PFSK-1 (cell line): ENCODE measurements around the gene PRDM4.

Experiments used
- FOXP2 ChIP-seq: optimal IDR thresholded peaks from 2 replicates; pipeline ENCODE3; 2011; ENCODE audit warnings: borderline replicate concordance, control low read depth, inconsistent platforms; ENCODE audit not compliant: insufficient read depth; ENCODE audit errors: extremely low read length, extremely low read depth
- POLR2AphosphoS5 ChIP-seq: IDR thresholded peaks from 2 replicates; pipeline ENCODE4 v1.6.1; 2012; ENCODE audit warnings: low read depth, mild to moderate bottlenecking, control low read depth, low read length, moderate library complexity
- SIN3A ChIP-seq: IDR thresholded peaks from 2 replicates; pipeline ENCODE4 v1.6.1; 2012; ENCODE audit warnings: mild to moderate bottlenecking, low read length, moderate library complexity, borderline replicate concordance; ENCODE audit not compliant: insufficient read depth
- TAF1 ChIP-seq: IDR thresholded peaks from 2 replicates; pipeline ENCODE4 v1.6.1; 2012; ENCODE audit warnings: low read length, control low read depth, borderline replicate concordance; ENCODE audit not compliant: insufficient read depth
- TF ChIP-seq, protein P1 (sequence below), 2 experiments: IDR thresholded peaks; 2 replicates each; pipeline versions ENCODE4 v1.6.1 to v1.8.0; 2011 to 2012; ENCODE audit warnings: low read depth in 2 of 2, low read length in 2 of 2, control low read depth in 1 of 2, inconsistent platforms in 1 of 2, mild to moderate bottlenecking in 1 of 2, moderate library complexity in 1 of 2; ENCODE audit not compliant: insufficient read depth in 1 of 2

The PRDM4 gene

DNA sequence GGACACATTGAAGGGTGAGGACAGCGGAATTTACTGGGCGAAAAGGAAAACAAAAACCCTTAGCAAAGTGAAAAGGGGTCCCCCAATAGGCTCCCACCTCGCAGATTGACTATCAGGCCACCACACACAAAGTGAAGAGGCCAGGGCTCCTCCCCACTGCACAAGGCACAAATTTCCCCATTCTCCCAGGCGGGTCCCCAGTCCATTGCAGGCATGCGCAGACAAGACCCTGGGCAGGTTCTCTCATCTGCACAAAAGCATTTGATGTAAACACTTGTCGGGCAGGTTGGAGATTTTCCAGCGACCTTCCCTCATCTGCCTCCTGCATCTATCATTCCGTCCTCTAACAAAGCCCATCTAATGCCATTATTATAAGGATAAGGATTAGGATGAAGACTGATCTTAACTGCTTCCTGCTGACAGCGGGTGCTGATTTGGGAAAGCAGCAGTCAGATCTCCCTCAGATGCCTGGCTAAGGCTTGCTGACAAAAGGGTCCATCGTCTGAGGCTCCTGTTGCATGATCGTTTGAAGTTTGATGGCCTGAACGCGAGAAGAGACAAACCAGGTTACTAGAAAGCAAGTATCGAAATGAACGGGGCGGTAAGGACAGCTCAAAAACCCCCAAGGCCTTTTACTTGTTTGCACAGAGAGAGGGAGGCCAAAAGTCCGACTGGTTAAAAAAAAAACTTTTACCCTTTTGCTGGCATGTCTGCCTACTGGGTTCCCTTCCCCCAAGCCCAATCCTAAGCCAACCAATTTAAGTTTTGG lies 27.9 kb upstream of the PRDM4 start:
- TF ChIP-seq POLR2AphosphoS5 (no peak), SIN3A (no peak), FOXP2 (no peak), TAF1 (no peak)
- TF ChIP-seq, protein P1, sequence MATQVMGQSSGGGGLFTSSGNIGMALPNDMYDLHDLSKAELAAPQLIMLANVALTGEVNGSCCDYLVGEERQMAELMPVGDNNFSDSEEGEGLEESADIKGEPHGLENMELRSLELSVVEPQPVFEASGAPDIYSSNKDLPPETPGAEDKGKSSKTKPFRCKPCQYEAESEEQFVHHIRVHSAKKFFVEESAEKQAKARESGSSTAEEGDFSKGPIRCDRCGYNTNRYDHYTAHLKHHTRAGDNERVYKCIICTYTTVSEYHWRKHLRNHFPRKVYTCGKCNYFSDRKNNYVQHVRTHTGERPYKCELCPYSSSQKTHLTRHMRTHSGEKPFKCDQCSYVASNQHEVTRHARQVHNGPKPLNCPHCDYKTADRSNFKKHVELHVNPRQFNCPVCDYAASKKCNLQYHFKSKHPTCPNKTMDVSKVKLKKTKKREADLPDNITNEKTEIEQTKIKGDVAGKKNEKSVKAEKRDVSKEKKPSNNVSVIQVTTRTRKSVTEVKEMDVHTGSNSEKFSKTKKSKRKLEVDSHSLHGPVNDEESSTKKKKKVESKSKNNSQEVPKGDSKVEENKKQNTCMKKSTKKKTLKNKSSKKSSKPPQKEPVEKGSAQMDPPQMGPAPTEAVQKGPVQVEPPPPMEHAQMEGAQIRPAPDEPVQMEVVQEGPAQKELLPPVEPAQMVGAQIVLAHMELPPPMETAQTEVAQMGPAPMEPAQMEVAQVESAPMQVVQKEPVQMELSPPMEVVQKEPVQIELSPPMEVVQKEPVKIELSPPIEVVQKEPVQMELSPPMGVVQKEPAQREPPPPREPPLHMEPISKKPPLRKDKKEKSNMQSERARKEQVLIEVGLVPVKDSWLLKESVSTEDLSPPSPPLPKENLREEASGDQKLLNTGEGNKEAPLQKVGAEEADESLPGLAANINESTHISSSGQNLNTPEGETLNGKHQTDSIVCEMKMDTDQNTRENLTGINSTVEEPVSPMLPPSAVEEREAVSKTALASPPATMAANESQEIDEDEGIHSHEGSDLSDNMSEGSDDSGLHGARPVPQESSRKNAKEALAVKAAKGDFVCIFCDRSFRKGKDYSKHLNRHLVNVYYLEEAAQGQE (IDR thresholded peaks at IDR 0.05; ENCODE audit: insufficient read depth in 1 of 2, low read depth in 2 of 2, low read length in 2 of 2): no peak

DNA sequence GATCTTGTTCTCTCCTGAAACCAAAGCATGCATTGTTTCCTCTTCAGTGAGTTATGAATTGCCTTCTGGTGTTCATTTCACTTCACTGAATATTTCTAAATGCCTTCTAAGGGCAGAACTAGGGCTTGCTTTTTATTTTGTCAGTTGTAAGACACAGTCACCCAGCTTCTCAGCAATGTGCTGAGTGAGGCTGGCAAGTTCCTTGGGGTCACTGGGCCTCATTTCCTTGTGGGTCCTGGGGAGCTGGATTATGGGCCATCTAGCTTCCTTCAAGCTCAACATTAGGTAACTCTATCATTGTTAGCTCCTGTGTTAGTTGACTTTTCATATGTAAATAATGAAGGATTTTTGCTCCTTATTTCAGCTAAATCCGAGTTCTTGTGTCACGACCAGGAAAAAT lies 27.3 kb upstream of the PRDM4 start:
- TF ChIP-seq, protein P1 (IDR thresholded peaks at IDR 0.05; ENCODE audit: insufficient read depth in 1 of 2, low read depth in 2 of 2, low read length in 2 of 2): no peak
- TF ChIP-seq POLR2AphosphoS5: no peak
- TF ChIP-seq TAF1: no peak
- no peak for TF ChIP-seq FOXP2
- TF ChIP-seq SIN3A: no peak

DNA sequence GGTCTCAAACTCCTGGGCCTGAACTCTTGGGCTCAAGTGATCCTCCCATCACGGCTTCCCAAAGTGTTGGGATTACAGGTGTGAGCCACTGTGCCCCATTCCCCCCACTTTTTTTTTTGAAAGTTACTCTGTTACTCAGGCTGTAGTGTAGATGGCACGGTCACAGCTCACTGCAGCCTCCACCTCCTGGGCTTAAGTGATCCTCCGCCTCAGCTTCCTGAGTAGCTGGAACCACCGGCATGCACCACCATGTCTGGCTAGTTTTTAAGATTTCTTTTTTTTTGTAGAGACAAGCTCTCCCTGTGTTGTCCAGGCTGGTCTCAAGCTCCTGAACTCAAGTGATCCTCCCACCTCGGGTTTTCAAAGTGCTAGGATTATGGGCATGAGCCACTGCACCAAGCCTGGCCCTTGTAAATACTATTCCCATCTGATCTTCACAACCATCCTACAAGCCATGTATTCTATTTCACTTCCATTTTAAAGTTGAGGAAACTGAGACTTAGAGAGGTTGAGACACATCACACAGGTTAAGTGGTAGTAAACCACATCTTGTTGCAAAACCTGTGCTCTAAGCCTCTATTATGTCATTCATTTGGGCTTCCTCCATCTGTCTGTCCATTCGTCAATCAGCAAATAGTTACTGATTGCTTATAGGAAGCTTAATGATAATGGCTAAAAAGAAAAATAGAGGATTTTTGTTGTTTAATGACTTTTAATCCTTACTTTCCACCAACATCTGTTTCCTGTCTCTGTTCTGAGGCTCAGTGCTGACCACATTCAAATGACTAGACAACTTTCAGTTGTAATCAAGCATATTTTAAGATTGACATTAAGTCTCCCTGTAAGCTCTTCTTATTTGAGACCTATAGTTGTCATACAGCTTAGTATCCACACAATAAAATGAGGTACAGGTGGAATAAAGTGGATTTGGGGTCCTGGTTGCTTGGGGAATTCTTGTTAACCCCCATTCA lies 22.8 kb upstream of the PRDM4 start:
- no peak for TF ChIP-seq POLR2AphosphoS5

DNA sequence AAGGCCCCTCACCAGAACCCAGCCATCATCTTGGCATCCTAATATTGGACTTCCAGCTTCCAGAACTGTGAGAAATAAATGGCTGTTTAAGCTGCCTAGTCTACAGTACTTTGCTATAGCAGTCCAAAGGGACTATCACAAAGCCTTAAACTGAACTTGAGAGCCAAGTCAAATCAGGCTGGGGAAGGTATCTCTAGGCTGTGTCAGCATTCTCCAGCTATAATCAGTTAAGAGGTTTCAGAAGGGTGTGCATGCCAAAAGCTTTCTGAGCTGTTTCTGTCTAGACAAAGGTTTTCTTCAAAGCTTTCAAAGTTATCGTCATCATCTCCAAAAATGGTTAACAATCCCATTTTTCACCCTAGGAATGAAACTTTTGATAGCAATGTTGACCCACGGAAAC lies 21.1 kb upstream of the PRDM4 start:
- no peak for TF ChIP-seq TAF1
- no peak for TF ChIP-seq SIN3A
- TF ChIP-seq, protein P1 (IDR thresholded peaks at IDR 0.05; ENCODE audit: insufficient read depth in 1 of 2, low read depth in 2 of 2, low read length in 2 of 2): no peak
- no peak for TF ChIP-seq FOXP2
- no peak for TF ChIP-seq POLR2AphosphoS5

DNA sequence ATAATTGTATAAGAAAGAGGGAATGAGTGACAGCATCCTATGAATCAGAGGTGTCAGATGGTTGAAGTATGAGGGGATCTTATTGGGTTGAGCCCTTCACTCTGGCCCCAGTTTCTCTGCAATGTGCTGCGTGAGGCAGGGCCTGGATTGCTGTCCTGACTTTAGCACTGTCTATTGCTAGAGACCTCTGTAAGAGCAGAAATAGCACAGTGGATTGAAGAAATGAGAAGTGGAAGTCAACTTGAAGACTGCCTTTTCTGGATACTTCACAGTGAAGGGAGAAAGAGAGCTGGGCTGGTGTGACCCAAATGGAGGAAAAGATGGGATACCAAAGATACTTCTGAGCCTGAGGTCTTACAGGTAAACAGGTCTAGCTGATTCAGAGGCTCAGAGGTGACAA lies 19.4 kb upstream of the PRDM4 start:
- TF ChIP-seq POLR2AphosphoS5 (no peak), TAF1 (no peak), FOXP2 (no peak), SIN3A (no peak)
- TF ChIP-seq, protein P1 (IDR thresholded peaks at IDR 0.05; ENCODE audit: insufficient read depth in 1 of 2, low read depth in 2 of 2, low read length in 2 of 2): no peak
